ENCODE data around the gene GPR15. TPM values are rescaled to one million over a fixed set of nuclear protein-coding genes. Genes with fewer than 3 reads are reported as not detected.

GPR15 gene
- total and polyA plus RNA-seq, 4 donors: 0.12 to 1.2 (median 0.35) TPM

DNA sequence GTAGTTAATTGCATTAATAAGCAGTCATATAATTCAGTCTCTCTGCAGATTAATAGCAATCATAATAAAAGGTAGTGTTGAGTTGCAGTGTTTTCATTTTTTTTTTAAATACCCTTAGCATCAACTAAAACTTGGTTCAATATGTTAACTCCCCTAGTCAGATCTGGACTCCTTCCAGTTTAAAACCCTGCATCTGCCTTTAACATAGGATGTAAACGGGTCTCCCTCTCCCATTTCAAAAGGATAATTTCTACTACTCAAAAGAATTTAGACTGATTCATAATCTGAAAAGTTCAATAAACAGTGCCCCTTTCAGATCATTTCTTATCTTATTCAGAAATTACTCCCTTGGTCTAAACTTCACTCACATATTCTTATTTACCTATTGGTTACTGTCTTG lies 50.3 kb downstream of the GPR15 start:
- Histone ChIP-seq H3K9ac (ENCODE audit: insufficient read depth in 1 of 2, low read length in 2 of 2) (no peak overlapping the region), H3K27ac (ENCODE audit: low read depth in 1 of 2, low read length in 1 of 2) (no peak overlapping the region), H3K36me3 (ENCODE audit: control insufficient read depth in 4 of 4, insufficient read depth in 4 of 4, low read length in 4 of 4) (peaks cover 5 to 27% (median 11%) of the 10 kb centered on the region in 4 donors), H3K9me3 (ENCODE audit: control insufficient read depth in 4 of 4, insufficient read depth in 3 of 4, low read length in 3 of 4) (no peaks in the 10 kb centered on the region), H3K4me1 (ENCODE audit: control insufficient read depth in 5 of 5, insufficient read depth in 5 of 5, low read length in 5 of 5) (no peaks in the 10 kb centered on the region), H3K27me3 (ENCODE audit: control insufficient read depth in 3 of 3, insufficient read depth in 3 of 3, low read length in 2 of 3) (no peaks in the 10 kb centered on the region), H3K4me3 (no peak overlapping the region)
- ATAC-seq (ENCODE audit: insufficient read depth, low FRiP score) (no peak), DNase-seq (no peak)
- TF ChIP-seq, protein P1, sequence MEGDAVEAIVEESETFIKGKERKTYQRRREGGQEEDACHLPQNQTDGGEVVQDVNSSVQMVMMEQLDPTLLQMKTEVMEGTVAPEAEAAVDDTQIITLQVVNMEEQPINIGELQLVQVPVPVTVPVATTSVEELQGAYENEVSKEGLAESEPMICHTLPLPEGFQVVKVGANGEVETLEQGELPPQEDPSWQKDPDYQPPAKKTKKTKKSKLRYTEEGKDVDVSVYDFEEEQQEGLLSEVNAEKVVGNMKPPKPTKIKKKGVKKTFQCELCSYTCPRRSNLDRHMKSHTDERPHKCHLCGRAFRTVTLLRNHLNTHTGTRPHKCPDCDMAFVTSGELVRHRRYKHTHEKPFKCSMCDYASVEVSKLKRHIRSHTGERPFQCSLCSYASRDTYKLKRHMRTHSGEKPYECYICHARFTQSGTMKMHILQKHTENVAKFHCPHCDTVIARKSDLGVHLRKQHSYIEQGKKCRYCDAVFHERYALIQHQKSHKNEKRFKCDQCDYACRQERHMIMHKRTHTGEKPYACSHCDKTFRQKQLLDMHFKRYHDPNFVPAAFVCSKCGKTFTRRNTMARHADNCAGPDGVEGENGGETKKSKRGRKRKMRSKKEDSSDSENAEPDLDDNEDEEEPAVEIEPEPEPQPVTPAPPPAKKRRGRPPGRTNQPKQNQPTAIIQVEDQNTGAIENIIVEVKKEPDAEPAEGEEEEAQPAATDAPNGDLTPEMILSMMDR (IDR thresholded peaks at IDR 0.05; ENCODE audit: control extremely low read depth, extremely low read depth): no peak
- 90 to 100% methylated on average over 1 of the region's 1 CpG for WGBS, 2 donors

DNA sequence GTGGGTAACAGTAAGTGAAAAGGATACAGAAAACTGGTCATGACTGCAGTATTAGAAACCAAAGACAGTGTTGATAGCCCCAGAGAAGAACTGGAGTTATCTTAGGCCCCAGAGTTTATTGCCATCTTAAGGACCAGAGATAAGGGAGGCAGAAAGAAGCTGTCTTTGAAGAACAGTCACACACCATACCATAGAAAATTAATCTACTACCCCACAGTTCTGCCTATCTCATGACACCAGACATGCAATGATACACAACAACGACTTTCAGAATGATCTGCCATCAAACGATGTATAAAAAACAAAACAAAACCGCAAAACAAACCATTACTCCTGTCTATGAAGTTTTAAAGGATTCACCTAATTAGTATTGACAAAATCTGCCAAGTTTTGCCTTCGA lies 52.0 kb downstream of the GPR15 start:
- H3K27ac ChIP-seq (ENCODE audit: low read depth in 1 of 2, low read length in 1 of 2): no peak overlapping the region
- H3K36me3 ChIP-seq (ENCODE audit: control insufficient read depth in 4 of 4, insufficient read depth in 4 of 4, low read length in 4 of 4): peaks cover 7 to 17% (median 12%) of the 10 kb centered on the region in 4 donors
- no peaks in the 10 kb centered on the region for H3K9me3 ChIP-seq (ENCODE audit: control insufficient read depth in 4 of 4, insufficient read depth in 3 of 4, low read length in 3 of 4)
- H3K27me3 ChIP-seq (ENCODE audit: control insufficient read depth in 3 of 3, insufficient read depth in 3 of 3, low read length in 2 of 3): no peaks in the 10 kb centered on the region
- H3K4me1 ChIP-seq (ENCODE audit: control insufficient read depth in 5 of 5, insufficient read depth in 5 of 5, low read length in 5 of 5): no peaks in the 10 kb centered on the region
- TF ChIP-seq, protein P1 (IDR thresholded peaks at IDR 0.05; ENCODE audit: control extremely low read depth, extremely low read depth): no peak
- ATAC-seq (ENCODE audit: insufficient read depth, low FRiP score): no peak
- WGBS, 2 donors: 73 to 90% methylated on average over 4 of the region's 4 CpGs
- no peak overlapping the region for H3K9ac ChIP-seq (ENCODE audit: insufficient read depth in 1 of 2, low read length in 2 of 2)
- no peak for DNase-seq
- H3K4me3 ChIP-seq: no peak overlapping the region

Small RNAs within 50 kb of the gene (small RNA-seq; reads per million reads assigned to genes)
- gene RPL38P4 (ENCODE audit: low replicate concordance): not detected

Other genes with a start within 250 kb of the GPR15 start
- gene OR5H2, start 249.5 kb upstream of the GPR15 start, total RNA-seq: not detected
- not detected for gene OR5H2, start 249.5 kb upstream of the GPR15 start, polyA plus RNA-seq
- gene OR5K4, start 178.1 kb upstream of the GPR15 start, total RNA-seq: not detected
- not detected for gene OR5K4, start 178.1 kb upstream of the GPR15 start, polyA plus RNA-seq
- gene OR5K3, start 141.3 kb upstream of the GPR15 start, total RNA-seq: not detected
- not detected for gene OR5K3, start 141.3 kb upstream of the GPR15 start, polyA plus RNA-seq
- not detected for gene OR5K1, start 68.8 kb upstream of the GPR15 start, total RNA-seq
- not detected for gene OR5K1, start 68.8 kb upstream of the GPR15 start, polyA plus RNA-seq
- not detected for gene OR5K2, start 34.3 kb upstream of the GPR15 start, total RNA-seq
- not detected for gene OR5K2, start 34.3 kb upstream of the GPR15 start, polyA plus RNA-seq
- gene CLDND1, start 9.1 kb upstream of the GPR15 start, total RNA-seq: 100 to 1,000 TPM in 1 of 2 donors, 10 to 100 TPM in 1; 74.5 to 135 TPM
- gene CLDND1, start 9.1 kb upstream of the GPR15 start, polyA plus RNA-seq: 10 to 100 TPM; 52.6 to 66.2 TPM
- gene CPOX, start 61.6 kb downstream of the GPR15 start, total RNA-seq: 10 to 100 TPM; 14.0 to 22.2 TPM
- 10 to 100 TPM in 1 of 2 donors, 1 to 10 TPM in 1; 9.8 to 12.3 TPM for gene CPOX, start 61.6 kb downstream of the GPR15 start, polyA plus RNA-seq
- gene ST3GAL6, start 231.4 kb downstream of the GPR15 start, total RNA-seq: 10 to 100 TPM; 18.5 to 21.7 TPM
- gene ST3GAL6, start 231.4 kb downstream of the GPR15 start, polyA plus RNA-seq: 10 to 100 TPM; 13.6 to 22.9 TPM